Brain microvascular endothelial cell (primary cell): ENCODE results near the gene PRPF39.

Experiments used
- DNase-seq: peaks from one replicate; pipeline ENCODE4 v3.0.0-alpha.2; 2020
- H3K27ac ChIP-seq: fragments of 250-450 bp; sonication (Bioruptor Pico); 2 replicates; pipeline ENCODE4 v1.5.1; 2020; ENCODE audit warnings: mild to moderate bottlenecking, moderate library complexity
- H3K27me3 ChIP-seq: fragments of 250-450 bp; sonication (Bioruptor Pico); replicated peaks from 2 replicates; pipeline ENCODE4 v1.5.1; 2020; ENCODE audit warnings: mild to moderate bottlenecking
- H3K36me3 ChIP-seq: fragments of 250-450 bp; sonication (Bioruptor Pico); replicated peaks from 2 replicates; pipeline ENCODE4 v1.5.1; 2020; ENCODE audit warnings: mild to moderate bottlenecking
- H3K4me3 ChIP-seq: 2 replicates; pipeline ENCODE4 v1.5.1; 2011; ENCODE audit warnings: low read depth, mild to moderate bottlenecking, control low read depth, low read length, moderate library complexity
- in situ Hi-C: cut with HindIII; loops from 2 replicates; pipeline ENCODE4 v1.10.0; 2017; ENCODE audit warnings: low sequenced_read_pairs, low pct_ligation_motif_present
- TF ChIP-seq, protein P1 (sequence below): IDR thresholded peaks from 2 replicates; pipeline ENCODE4 v1.5.1; 2011; ENCODE audit warnings: low read depth, mild to moderate bottlenecking, moderate library complexity, low read length, control low read depth, inconsistent platforms; ENCODE audit errors: missing control alignments

Gene PRPF39

DNA sequence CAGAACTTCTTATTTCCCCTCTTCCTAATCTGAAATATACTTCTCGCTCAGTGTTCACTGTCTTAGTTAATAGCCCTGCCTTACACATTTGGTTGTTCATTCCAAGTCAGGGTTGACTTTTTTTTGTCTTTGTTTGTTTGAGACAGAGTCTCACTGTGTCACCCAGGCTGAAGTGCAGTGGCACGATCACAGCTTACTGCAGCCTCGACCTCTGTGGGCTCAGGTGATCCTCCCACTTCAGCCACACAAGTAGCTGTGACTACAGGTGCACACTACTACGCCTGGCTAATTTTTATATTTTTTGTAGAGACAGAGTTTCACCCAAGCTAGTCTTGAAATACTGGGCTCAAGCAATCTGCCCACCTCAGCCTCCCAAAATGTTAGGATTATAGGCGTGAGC, 42.3 kb upstream of the PRPF39 start:
- TF ChIP-seq, protein P1, sequence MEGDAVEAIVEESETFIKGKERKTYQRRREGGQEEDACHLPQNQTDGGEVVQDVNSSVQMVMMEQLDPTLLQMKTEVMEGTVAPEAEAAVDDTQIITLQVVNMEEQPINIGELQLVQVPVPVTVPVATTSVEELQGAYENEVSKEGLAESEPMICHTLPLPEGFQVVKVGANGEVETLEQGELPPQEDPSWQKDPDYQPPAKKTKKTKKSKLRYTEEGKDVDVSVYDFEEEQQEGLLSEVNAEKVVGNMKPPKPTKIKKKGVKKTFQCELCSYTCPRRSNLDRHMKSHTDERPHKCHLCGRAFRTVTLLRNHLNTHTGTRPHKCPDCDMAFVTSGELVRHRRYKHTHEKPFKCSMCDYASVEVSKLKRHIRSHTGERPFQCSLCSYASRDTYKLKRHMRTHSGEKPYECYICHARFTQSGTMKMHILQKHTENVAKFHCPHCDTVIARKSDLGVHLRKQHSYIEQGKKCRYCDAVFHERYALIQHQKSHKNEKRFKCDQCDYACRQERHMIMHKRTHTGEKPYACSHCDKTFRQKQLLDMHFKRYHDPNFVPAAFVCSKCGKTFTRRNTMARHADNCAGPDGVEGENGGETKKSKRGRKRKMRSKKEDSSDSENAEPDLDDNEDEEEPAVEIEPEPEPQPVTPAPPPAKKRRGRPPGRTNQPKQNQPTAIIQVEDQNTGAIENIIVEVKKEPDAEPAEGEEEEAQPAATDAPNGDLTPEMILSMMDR, result no peak
- no peak overlapping the region for H3K4me3 ChIP-seq
- no peaks in the 10 kb centered on the region for H3K27me3 ChIP-seq
- in situ Hi-C loops, result no loop called here
- no peak overlapping the region for H3K27ac ChIP-seq
- peaks cover 3% of the 10 kb centered on the region for H3K36me3 ChIP-seq
- DNase-seq, result no peak

DNA sequence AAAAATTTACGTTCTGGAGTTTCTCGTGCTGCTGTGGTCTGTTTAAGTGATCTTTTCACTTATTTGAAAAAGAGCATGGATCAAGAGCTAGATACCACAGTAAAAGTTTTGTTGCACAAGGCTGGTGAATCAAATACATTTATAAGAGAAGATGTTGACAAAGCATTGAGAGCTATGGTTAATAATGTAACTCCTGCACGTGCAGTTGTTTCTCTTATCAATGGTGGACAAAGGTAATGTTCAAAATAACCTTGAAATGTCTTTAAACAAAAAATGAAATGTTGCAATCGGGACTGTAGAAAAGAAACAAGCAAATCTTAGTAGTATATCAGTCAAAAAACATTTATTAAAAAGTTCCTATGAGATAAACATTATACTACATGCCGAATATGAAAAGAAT, 39.3 kb upstream of the PRPF39 start:
- no peak overlapping the region for H3K4me3 ChIP-seq
- no peak for DNase-seq
- peaks cover 3% of the 10 kb centered on the region for H3K36me3 ChIP-seq
- TF ChIP-seq, protein P1, result no peak
- no peaks in the 10 kb centered on the region for H3K27me3 ChIP-seq
- in situ Hi-C loops, result no loop called here
- no peak overlapping the region for H3K27ac ChIP-seq

DNA sequence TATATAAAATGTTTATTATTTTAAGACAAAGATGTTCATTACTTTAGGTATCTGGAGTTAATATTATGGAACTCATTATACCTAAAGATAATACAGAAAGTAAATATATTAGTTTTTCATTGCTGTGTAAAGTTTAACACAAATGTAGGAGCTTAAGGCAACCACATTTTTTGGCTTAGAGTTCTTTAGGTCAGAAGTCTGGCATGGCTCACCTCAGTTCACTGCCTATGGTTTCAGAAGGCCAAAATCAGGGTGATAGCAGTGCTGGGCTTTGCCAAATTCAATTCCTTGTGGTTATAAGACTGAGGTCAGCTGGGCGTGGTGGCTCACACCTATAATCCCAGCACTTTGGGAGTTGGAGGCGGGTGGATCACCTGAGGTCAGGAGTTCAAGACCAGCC, 35.5 kb upstream of the PRPF39 start:
- in situ Hi-C loops, result no loop called here
- no peaks in the 10 kb centered on the region for H3K27me3 ChIP-seq
- TF ChIP-seq, protein P1, result no peak
- peaks cover 3% of the 10 kb centered on the region for H3K36me3 ChIP-seq
- no peak for DNase-seq
- H3K27ac ChIP-seq, result no peak overlapping the region
- no peak overlapping the region for H3K4me3 ChIP-seq

DNA sequence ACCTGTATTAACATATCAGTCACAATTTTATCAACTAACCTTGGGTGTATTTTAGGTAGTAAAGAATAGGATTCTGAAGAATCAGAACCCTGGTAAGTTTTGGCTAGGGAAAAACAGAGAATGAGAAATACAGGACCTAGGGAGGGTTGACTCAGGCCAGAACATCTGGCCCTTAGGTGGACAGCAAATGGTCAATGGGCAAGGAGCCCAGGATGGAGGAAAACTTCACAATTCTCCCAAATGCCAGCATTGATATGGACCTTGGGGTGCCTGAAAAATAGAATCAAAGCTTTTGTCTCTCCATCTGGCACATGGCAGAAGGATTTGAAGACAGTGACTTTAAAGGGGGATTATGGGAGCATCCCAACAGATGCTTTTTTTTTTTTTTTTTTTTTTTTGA, 32.7 kb upstream of the PRPF39 start:
- TF ChIP-seq, protein P1, result no peak
- no peak for DNase-seq
- Histone ChIP-seq H3K27ac (no peak overlapping the region), H3K27me3 (no peaks in the 10 kb centered on the region), H3K36me3 (peaks cover 1% of the 10 kb centered on the region), H3K4me3 (no peak overlapping the region)
- in situ Hi-C loops, result no loop called here

DNA sequence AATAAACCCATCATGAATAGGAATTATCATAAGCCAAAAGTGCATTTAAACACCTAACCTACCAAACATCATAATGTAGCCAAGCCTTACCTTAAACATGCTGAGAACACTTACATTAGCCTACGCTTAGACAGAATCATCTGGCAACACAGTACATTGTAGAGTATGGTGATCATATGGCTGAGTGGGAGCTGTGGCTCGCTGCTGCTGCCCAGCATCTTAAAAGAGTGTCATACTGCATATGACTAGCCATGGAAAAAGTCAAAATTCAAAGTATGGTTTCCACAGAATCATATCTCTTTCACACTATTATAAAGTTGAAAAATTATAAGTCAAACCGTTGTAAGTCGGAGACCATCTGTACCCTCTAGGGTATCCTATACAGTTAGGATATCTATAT, 32.0 kb upstream of the PRPF39 start:
- TF ChIP-seq, protein P1, result no peak
- H3K27ac ChIP-seq, result no peak overlapping the region
- no peak for DNase-seq
- in situ Hi-C loops, result no loop called here
- H3K36me3 ChIP-seq, result no peaks in the 10 kb centered on the region
- no peaks in the 10 kb centered on the region for H3K27me3 ChIP-seq
- H3K4me3 ChIP-seq, result no peak overlapping the region

DNA sequence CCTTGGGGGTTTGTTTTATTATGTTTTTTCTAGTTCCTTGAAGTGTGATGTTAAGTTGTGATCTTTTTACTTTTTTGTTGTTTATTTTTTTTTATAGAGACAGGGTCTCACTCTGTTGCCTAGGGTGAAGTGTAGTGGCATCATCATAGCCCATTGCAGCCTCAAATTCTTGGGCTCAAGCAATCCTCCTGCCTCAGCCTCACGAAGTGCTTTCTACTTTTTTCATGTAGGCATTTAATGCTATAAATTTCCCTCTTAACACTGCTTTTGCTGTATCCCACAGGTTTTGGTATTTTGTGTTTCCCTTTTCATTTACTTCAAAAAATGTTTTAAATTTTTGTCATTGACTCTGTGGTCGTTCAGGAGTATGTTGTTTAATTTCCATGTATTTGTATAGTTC, 26.6 kb upstream of the PRPF39 start:
- DNase-seq, result no peak
- H3K27ac ChIP-seq, result no peak overlapping the region
- no peaks in the 10 kb centered on the region for H3K27me3 ChIP-seq
- no peaks in the 10 kb centered on the region for H3K36me3 ChIP-seq
- TF ChIP-seq, protein P1, result no peak
- no peak overlapping the region for H3K4me3 ChIP-seq
- in situ Hi-C loops, result no loop called here
